ENCODE measurements around the gene MS4A3. TPM values are rescaled to one million over a fixed set of nuclear protein-coding genes. Genes with fewer than 3 reads are reported as not detected.

MS4A3 gene
- total and polyA plus RNA-seq, 9 of the 15 experiments (the other 6 are each of a cell fraction or from before 2014, with no cell fraction given): 3.4 to 94.5 (median 58.8) TPM

DNA sequence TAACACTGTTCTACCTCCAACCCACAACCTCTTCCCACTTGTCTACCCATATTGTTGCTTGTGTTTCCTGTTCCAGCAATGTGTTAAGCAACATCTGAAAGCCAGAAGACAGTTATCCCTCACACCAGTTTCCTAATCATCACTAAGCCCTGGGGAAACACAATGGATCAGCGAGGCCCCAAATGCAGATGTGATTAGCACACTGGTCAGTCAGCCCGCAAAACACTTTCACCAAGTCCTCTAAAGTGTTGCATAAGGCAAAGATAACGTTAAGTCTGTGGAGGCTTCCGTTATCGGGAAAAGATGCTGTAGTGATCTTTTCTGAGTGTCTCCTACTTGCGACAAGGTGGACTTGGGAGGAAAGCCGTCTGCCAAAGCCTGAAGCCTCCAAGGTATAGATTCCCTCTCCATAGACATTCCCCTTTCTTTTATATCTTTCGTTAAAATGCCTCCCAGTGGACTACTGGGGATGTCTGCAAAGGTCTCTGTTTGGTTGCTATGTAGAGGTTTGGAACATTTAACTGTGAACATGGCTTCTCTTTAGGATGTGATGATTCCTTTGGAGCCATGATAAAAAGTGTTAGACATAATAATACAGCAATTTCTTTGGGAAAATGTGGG, at the start of gene MS4A3 (continued):
- TF ChIP-seq ZNF57 (CRISPR knock-in tag; IDR thresholded peaks at IDR 0.05): no peak
- TF ChIP-seq SUPT5H (IDR thresholded peaks at IDR 0.05): no peak
- TF ChIP-seq SNIP1 (IDR thresholded peaks at IDR 0.05; ENCODE audit: low read depth): no peak
- TF ChIP-seq CREB1 (IDR thresholded peaks at IDR 0.05): no peak
- TF ChIP-seq CREB1 (CRISPR knock-in tag; IDR thresholded peaks at IDR 0.05): no peak
- no peak for TF ChIP-seq GTF2B (IDR thresholded peaks at IDR 0.05; ENCODE audit: extremely low read depth, insufficient read length)
- no peak for TF ChIP-seq ZBTB1 (CRISPR knock-in tag; IDR thresholded peaks at IDR 0.05; ENCODE audit: borderline replicate concordance, low read depth)
- no peak for TF ChIP-seq POLR3A (IDR thresholded peaks at IDR 0.05; ENCODE audit: borderline replicate concordance, extremely low read depth, insufficient read depth, insufficient read length)
- no peak for TF ChIP-seq CCNT2 (IDR thresholded peaks at IDR 0.05; ENCODE audit: borderline replicate concordance, extremely low read depth, insufficient read length, low read depth, low read length)
- TF ChIP-seq ZKSCAN3 (CRISPR knock-in tag; IDR thresholded peaks at IDR 0.05): no peak
- TF ChIP-seq ATF6 (CRISPR knock-in tag; IDR thresholded peaks at IDR 0.05): no peak
- no peak for TF ChIP-seq NEUROD1 (IDR thresholded peaks at IDR 0.05; ENCODE audit: borderline replicate concordance, low read depth, low read length, partially characterized antibody)
- TF ChIP-seq SMARCA5 (IDR thresholded peaks at IDR 0.05): no peak
- no peak for TF ChIP-seq SRSF9 (IDR thresholded peaks at IDR 0.05; ENCODE audit: borderline replicate concordance, low read depth, low read length)
- TF ChIP-seq PHB (CRISPR knock-in tag; IDR thresholded peaks at IDR 0.05): no peak
- TF ChIP-seq HDGF (IDR thresholded peaks at IDR 0.05): 0 out of 2 replicates have a peak, but pooled peaks have one; percentile 58
- no peak for TF ChIP-seq ZNF561 (CRISPR knock-in tag; conservative IDR thresholded peaks at IDR 0.05)
- TF ChIP-seq RFX5 (IDR thresholded peaks at IDR 0.05; ENCODE audit: low read depth, low read length): no peak
- TF ChIP-seq CBFA2T2 (conservative IDR thresholded peaks at IDR 0.05): peak; percentile 78
- TF ChIP-seq HNRNPH1 (optimal IDR thresholded peaks at IDR 0.05; ENCODE audit: low read depth, low read length): no peak
- TF ChIP-seq ARHGAP35 (IDR thresholded peaks at IDR 0.05; ENCODE audit: partially characterized antibody): no peak
- no peak for TF ChIP-seq SFPQ (IDR thresholded peaks at IDR 0.05; ENCODE audit: low read depth, low read length)
- TF ChIP-seq POLR2AphosphoS5 (IDR thresholded peaks at IDR 0.05; ENCODE audit: control insufficient read depth, insufficient read depth, low read depth, low read length): peak; percentile 49; the same call in 1 of the 2 replicates
- peak; percentile 83; the same call in 1 of the 2 replicates for TF ChIP-seq LCOR (CRISPR knock-in tag; IDR thresholded peaks at IDR 0.05)
- TF ChIP-seq ZNF143 (CRISPR knock-in tag; IDR thresholded peaks at IDR 0.05): no peak
- TF ChIP-seq RBM39 (optimal IDR thresholded peaks at IDR 0.05; ENCODE audit: low read depth, low read length): no peak
- no peak for TF ChIP-seq MAZ (CRISPR knock-in tag; conservative IDR thresholded peaks at IDR 0.05 in 1 of 2, IDR thresholded peaks at IDR 0.05 in 1 of 2)

Data from K562 (cell line).